NT2/D1 (cell line): ENCODE results near the gene COL6A6.

Source experiments
- DNase-seq: peaks from one replicate; pipeline ENCODE4 v3.0.0-alpha.2; 2011; ENCODE audit warnings: low read depth, low spot score
- H3K27me3 ChIP-seq: 2 replicates; pipeline ENCODE4 v1.6.0; 2011; ENCODE audit warnings: mild to moderate bottlenecking; ENCODE audit not compliant: insufficient read length, insufficient read depth
- H3K36me3 ChIP-seq: 2 replicates; pipeline ENCODE4 v1.6.1; 2011; ENCODE audit warnings: mild to moderate bottlenecking, low read length, mixed read lengths; ENCODE audit not compliant: insufficient read depth, insufficient read length
- H3K4me1 ChIP-seq: 2 replicates; pipeline ENCODE4 v1.5.1; 2011; ENCODE audit not compliant: insufficient read depth, insufficient read length
- H3K4me3 ChIP-seq: 2 replicates; pipeline ENCODE4 v1.5.1; 2011; ENCODE audit warnings: low read depth; ENCODE audit not compliant: insufficient read length
- H3K9ac ChIP-seq: 2 replicates; pipeline ENCODE4 v1.6.0; 2011; ENCODE audit warnings: low read depth; ENCODE audit not compliant: insufficient read length
- H3K9me3 ChIP-seq: 2 replicates; pipeline ENCODE4 v1.5.1; 2011; ENCODE audit warnings: mild to moderate bottlenecking, low read length; ENCODE audit not compliant: insufficient read depth
- SUZ12 ChIP-seq: IDR thresholded peaks from 2 replicates; pipeline ENCODE4 v1.6.1; 2011; ENCODE audit not compliant: insufficient read length, insufficient read depth; ENCODE audit errors: extremely low read depth
- YY1 ChIP-seq: IDR thresholded peaks from 2 replicates; pipeline ENCODE4 v1.6.1; 2011; ENCODE audit not compliant: insufficient read length, insufficient read depth
- ZNF274 ChIP-seq: IDR thresholded peaks from 2 replicates; pipeline ENCODE4 v1.6.1; 2011; ENCODE audit warnings: mild to moderate bottlenecking, low read depth, low read length

The COL6A6 gene

GRCh38 chr3:130490241-130490640, 26.7 kb upstream of the COL6A6 start:
- H3K4me1 ChIP-seq: no peaks in the 10 kb centered on the region
- TF ChIP-seq SUZ12 (no peak), YY1 (no peak)
- no peaks in the 10 kb centered on the region for H3K36me3 ChIP-seq
- no peak overlapping the region for H3K4me3 ChIP-seq
- no peak overlapping the region for H3K9ac ChIP-seq
- no peaks in the 10 kb centered on the region for H3K27me3 ChIP-seq
- H3K9me3 ChIP-seq: no peaks in the 10 kb centered on the region
- no peak for DNase-seq

- H3K9me3 ChIP-seq: no peaks in the 10 kb centered on the region
- no peak for DNase-seq
- no peaks in the 10 kb centered on the region for H3K4me1 ChIP-seq
- H3K27me3 ChIP-seq: no peaks in the 10 kb centered on the region
- H3K36me3 ChIP-seq: no peaks in the 10 kb centered on the region
- H3K9ac ChIP-seq: no peak overlapping the region
- H3K4me3 ChIP-seq: no peak overlapping the region
- TF ChIP-seq ZNF274 (no peak), SUZ12 (no peak), YY1 (no peak)
These were observed 25.5 kb upstream of the COL6A6 start for GRCh38 chr3:130491431-130491830.

- H3K9me3 ChIP-seq: no peaks in the 10 kb centered on the region
- H3K27me3 ChIP-seq: no peaks in the 10 kb centered on the region
- no peaks in the 10 kb centered on the region for H3K36me3 ChIP-seq
- H3K4me3 ChIP-seq: no peak overlapping the region
- no peak overlapping the region for H3K9ac ChIP-seq
- DNase-seq: no peak
- TF ChIP-seq YY1 (no peak), SUZ12 (no peak), ZNF274 (no peak)
- no peaks in the 10 kb centered on the region for H3K4me1 ChIP-seq
These were observed 12.3 kb upstream of the COL6A6 start for GRCh38 chr3:130504701-130505100.

GRCh38 chr3:130506031-130506430, 10.9 kb upstream of the COL6A6 start:
- H3K36me3 ChIP-seq: no peaks in the 10 kb centered on the region
- H3K27me3 ChIP-seq: no peaks in the 10 kb centered on the region
- no peak overlapping the region for H3K4me3 ChIP-seq
- no peak for TF ChIP-seq ZNF274
- TF ChIP-seq SUZ12: no peak
- no peak for TF ChIP-seq YY1
- no peak for DNase-seq
- H3K9me3 ChIP-seq: no peaks in the 10 kb centered on the region
- H3K4me1 ChIP-seq: no peaks in the 10 kb centered on the region
- no peak overlapping the region for H3K9ac ChIP-seq

GRCh38 chr3:130507746-130508145, 9.2 kb upstream of the COL6A6 start:
- TF ChIP-seq ZNF274: no peak
- DNase-seq: no peak
- Histone ChIP-seq H3K9ac (no peak overlapping the region), H3K4me3 (no peak overlapping the region), H3K4me1 (no peaks in the 10 kb centered on the region), H3K27me3 (no peaks in the 10 kb centered on the region), H3K36me3 (no peaks in the 10 kb centered on the region), H3K9me3 (no peaks in the 10 kb centered on the region)

GRCh38 chr3:130509008-130509407, 8.0 kb upstream of the COL6A6 start:
- DNase-seq: no peak
- TF ChIP-seq SUZ12: no peak
- TF ChIP-seq YY1: no peak
- no peak for TF ChIP-seq ZNF274
- Histone ChIP-seq H3K36me3 (no peaks in the 10 kb centered on the region), H3K27me3 (no peaks in the 10 kb centered on the region), H3K4me3 (no peak overlapping the region), H3K4me1 (no peaks in the 10 kb centered on the region), H3K9ac (no peak overlapping the region), H3K9me3 (no peaks in the 10 kb centered on the region)

- Histone ChIP-seq H3K4me1 (no peaks in the 10 kb centered on the region), H3K36me3 (no peaks in the 10 kb centered on the region), H3K27me3 (peaks cover 42% of the 10 kb centered on the region), H3K4me3 (no peak overlapping the region), H3K9me3 (no peaks in the 10 kb centered on the region), H3K9ac (no peak overlapping the region)
- no peak for DNase-seq
- TF ChIP-seq ZNF274: no peak
- no peak for TF ChIP-seq SUZ12
- no peak for TF ChIP-seq YY1
These were observed 2.3 kb upstream of the COL6A6 start for GRCh38 chr3:130514681-130515080.

- Histone ChIP-seq H3K4me3 (no peak overlapping the region), H3K36me3 (no peaks in the 10 kb centered on the region), H3K9ac (no peak overlapping the region), H3K9me3 (no peaks in the 10 kb centered on the region), H3K4me1 (no peaks in the 10 kb centered on the region), H3K27me3 (peaks cover 42% of the 10 kb centered on the region)
- TF ChIP-seq YY1 (no peak), ZNF274 (no peak), SUZ12 (no peak)
- no peak for DNase-seq
These were observed 1.2 kb upstream of the COL6A6 start for GRCh38 chr3:130515755-130516154.
